NCI-H345 (cell line): ENCODE results near the gene TGFBR3.
"Not testable (repeated sequence)": the region's sequence is repeated elsewhere in the genome, so short reads cannot be mapped to it uniquely, and the experiment has no call there.

ENCODE experiments used
- DNase-seq: peaks from one replicate; lab custom pipeline; 2025; lab: John Stamatoyannopoulos, UW

The TGFBR3 gene

DNA sequence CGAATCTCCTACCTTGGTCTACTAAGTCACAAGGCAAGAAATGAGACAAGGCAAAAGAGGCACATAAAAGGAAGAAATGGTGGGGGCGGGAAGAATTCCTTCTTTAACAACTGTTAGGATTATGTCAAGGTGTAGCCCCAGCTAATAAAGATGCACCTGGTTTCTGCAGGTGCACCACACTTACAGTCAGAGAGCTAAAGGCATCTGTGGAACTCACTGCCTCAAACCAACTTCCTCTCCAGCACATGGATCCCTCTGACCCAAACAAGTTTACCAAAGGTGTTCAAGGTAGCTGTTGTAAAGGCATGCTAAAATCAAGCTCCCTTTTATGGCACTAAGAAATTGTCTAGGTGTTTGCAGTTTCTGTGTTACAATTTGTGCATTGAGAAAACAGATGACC is 38.1 kb downstream of the TGFBR3 start:
- DNase-seq = no peak

DNA sequence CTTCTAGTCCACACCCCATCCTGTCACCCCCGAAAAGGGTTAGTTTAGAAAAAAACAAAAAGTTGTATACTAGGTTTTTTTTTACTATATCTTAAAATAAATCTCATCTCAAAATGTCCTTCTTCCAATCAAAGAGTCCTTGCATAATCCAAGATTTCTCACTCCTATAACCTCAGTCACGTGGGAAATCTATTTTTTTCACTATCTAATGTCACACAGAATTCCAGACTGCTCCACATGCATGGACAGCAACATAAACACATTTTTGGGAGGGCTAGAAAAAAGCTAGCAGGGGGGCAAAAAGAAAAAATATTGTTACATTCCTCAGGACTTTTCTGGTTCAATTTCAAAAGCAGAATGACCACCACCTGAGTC is 39.3 kb downstream of the TGFBR3 start:
- no peak for DNase-seq

DNA sequence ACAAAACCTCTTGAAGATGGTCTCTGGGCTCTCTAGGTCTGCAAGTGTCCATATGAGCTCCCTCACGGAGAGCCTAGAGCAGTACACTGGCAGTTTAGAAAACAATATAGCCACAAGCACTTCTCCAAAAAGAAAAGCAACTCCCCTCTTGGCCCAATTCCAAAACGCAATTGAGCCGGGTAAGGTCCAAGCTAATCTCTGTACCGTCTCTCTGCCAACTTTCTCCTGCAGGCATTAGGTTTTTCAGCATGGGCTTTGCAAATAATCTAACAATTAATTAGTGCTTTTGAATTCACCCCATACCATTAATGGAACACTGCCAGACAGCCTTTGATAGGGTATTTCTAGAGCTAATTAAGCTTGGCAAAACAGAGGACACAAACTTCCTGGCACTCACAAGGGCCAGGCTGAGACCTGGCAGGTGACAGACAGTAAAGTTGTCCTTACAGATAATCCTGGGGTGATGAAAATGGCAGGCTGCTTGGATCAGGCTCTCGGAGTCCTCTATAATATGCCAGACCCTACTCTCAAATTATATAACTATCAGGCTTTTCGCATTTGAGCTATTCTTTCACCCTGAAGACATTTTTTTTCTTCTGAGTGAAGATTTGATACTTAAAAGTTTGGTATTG is 39.8 kb downstream of the TGFBR3 start:
- peak; percentile 93 for DNase-seq

DNA sequence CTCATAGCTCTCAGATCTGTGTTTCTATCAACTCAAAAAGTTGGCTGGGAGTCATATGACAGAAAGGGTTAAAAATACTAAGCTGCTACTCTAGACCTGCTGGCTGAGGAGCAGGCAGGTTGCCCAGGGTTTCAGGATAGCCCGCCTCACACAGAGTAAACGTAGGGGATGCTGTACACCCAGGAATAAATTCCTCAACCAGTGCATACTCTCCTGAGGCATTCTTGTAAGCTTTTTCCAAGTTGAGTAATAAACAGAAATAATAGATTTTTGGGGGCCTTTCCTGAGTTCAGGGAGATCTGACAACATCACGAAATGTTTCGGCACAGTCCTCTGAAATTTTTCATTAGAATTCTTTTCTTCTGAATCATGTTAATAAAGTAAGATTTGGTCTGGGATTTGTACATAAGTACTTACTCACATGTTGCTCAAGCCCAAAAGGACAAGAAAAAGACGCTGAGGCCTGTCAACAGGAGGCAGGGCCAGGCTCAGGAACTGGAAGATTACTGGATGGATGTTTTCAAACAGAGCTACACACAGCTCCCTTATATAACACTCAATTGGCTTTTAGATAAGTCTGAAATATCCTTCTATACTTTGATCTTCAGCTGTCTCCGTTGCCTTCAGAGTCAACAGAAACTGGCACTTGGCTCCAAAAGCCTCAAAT is 41.0 kb downstream of the TGFBR3 start:
- DNase-seq = no peak

DNA sequence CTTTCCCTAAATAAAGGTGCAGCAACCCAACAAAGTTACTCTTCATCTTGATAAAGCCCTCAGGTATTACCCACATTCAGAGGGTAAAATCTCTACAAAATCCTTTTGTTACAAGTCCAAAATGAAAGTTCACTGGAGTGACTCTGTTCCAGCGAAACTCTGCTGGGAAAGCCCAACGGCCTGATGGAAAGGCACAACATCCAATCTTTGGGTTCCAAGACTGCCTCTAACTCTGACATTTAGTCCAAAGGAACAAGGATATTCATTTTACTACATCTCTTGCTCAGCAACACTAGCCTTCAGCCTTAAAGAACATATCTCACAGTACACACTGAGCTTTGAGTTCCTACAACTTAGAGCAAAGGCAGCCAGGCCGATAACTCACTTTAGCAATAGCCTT is 42.1 kb downstream of the TGFBR3 start:
- no peak for DNase-seq

DNA sequence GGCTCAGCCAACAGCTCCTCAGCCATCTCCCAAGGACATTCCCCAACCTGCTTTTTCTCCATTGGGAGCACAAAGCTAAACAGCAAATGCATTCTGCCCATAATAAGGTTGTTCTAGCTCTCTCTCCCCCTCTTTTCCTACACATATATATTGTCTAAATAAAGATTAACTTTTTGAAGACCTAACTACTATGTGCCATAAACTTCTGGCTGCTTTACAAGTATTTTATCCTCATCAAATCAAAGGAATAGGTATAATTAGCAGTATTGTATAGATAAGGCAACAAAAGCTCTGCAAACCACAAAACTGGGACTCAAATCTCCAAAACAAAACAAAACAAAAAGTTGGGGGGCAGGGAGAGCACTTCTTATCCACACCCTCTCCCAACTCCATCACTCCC is 43.4 kb downstream of the TGFBR3 start:
- no peak for DNase-seq

DNA sequence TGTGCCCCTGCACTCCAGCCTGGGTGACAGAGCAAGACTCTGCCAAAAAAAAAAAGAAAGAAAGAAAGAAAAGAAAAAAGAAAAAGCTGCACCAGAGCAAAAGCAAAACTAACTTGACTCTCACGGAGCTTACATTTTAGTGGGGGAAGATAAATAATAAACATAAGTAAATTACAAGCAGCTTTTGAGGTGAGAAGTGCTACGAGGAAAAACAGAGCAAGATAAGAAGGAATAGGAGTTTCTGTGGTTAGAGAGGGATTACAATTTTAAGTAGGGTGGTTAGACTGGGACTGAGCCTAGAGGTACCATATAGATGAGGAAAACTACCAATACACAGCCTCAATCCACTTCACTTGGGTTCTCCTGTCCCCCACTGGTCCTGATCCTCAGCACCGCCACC is 43.9 kb downstream of the TGFBR3 start:
- no peak for DNase-seq

DNA sequence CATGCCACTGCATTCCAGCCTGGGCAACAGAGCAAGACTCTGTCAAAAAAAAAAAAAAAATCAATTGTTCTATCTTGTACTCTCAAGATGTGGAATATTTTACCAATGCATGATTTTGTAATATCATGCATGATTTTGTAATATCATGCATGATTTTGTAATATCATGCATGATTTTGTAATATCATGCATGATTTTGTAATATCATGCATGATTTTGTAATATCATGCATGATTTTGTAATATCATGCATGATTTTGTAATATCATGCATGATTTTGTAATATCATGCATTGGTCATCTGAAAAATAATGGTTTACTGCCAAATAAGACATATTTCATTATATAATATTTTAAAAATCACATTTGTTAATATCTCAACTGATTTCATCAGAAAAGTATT is 45.7 kb downstream of the TGFBR3 start:
- not testable (repeated sequence) for DNase-seq

DNA sequence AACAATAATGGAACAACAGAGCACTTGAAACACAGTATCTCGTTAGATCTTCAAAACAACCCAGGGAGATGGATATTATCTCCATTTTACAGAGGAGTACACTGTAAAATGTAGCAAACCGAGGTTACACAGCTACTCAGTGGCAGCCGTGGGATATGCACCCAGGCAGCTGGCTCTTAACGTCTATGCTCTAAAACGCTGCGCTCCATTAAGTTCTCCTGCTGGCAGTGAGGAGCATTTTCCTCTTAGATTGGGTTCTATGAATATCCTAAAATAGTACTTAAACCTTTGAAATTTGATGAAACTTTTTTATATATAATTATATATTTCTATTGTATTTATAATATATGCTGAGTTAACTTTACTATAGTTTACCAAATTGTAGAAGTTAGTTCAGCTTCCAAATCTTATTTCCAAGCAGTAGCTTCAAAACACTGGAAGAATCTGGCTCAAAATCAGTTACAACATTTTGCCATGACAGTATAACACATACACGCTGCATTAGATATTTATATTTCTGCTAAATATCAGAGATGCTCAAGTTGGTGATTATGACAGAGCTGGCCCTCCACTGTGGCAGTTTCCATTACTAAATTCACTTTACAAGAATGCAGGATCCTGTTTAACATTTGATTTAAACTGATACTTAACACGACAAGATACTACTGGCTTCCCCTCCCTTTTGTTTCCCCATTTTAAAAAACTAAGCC is 49.5 kb downstream of the TGFBR3 start:
- DNase-seq = peak; percentile 17

DNA sequence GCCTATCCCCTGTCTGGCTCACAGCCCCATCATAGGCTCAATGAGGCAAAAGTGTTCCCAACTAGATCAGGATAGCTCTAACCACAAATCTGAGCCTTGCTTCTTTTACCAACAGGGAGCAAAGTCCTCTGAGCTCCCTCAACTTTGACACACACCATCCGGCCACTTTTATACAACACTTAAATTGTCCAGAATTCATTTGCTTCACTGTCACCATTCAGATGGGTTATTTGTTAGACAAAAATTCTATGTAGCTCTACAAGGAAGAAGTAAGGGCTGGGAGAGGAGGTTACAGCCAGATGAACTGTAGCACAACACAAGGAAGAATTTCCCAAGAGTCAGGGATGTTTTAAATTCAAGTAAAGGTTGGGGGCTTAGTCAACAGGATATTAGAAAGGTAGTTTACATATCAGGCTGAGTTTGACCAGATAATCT is 50.8 kb downstream of the TGFBR3 start:
- no peak for DNase-seq

DNA sequence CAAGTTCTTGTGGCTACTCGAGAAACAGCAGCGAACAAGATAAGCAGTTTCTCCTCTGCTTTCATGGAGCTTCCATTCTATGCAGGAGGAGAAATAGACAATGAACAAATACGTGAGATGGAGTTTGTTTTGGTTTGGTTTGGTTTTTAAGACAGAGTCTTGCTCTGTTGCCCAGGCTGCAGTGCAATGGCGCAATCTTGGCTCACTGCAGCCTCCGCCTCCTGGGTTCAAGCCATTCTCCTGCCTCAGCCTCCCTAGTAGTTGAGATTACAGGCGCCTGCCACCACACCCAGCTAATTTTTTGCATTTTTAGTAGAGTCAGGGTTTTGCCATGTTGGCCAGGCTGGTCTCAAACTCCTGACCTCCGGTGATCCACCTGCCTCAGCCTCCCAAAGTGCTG is 51.4 kb downstream of the TGFBR3 start:
- DNase-seq = not testable (repeated sequence)

DNA sequence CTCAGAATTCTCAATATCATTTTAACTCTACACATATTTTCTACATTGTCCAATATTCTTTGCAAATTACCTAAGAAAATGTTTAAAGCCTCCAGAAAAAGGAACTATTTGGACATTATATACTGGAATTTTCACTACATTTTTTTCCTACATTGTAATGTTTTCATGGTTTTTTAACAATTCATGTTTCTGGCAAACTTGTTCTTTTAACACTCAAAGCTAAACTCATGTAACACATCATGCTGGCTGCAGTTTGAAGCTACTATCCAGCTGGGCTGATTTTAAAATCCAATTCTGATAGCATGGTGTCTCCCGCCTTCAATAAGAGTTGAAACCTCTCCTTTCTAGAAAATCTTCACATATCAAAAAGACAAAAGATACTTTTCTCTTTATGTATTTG is 52.0 kb downstream of the TGFBR3 start:
- DNase-seq = no peak

DNA sequence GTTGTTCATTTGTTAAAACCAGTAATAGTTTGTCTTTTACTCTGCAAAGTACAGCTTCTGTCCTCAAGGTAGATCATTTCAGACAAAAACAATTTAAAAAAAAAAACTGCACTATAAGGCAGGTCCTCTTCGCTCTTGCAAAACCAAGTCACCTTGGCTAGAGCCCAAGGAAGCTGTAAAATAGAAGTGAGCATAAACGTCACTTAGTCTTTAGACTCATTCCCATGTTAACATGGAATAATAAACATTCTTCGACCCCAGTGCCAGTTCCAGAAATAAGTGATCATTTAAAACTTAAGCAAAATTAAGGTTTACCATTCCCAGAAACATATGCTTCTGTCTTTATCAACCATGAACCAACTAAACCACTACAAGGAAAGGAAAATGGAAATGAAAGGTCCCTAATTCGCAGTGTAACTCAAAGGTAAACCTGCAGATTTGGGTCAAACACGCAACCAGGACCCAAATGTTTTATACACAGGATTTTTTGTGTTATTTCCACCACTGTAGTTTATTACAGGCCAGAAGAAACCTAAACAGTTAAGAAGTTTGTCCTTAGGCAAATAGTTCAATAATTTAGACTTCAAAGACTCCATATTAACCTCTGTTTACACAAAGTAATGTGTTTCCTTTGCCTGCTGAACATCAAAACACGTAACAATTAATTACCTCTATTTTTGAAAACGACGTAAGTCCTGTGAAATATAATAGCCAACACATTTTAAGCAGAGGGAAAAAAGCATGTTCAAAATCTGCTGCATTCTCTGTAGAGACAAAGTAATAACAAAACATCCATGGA is 54.6 kb downstream of the TGFBR3 start:
- no peak for DNase-seq

DNA sequence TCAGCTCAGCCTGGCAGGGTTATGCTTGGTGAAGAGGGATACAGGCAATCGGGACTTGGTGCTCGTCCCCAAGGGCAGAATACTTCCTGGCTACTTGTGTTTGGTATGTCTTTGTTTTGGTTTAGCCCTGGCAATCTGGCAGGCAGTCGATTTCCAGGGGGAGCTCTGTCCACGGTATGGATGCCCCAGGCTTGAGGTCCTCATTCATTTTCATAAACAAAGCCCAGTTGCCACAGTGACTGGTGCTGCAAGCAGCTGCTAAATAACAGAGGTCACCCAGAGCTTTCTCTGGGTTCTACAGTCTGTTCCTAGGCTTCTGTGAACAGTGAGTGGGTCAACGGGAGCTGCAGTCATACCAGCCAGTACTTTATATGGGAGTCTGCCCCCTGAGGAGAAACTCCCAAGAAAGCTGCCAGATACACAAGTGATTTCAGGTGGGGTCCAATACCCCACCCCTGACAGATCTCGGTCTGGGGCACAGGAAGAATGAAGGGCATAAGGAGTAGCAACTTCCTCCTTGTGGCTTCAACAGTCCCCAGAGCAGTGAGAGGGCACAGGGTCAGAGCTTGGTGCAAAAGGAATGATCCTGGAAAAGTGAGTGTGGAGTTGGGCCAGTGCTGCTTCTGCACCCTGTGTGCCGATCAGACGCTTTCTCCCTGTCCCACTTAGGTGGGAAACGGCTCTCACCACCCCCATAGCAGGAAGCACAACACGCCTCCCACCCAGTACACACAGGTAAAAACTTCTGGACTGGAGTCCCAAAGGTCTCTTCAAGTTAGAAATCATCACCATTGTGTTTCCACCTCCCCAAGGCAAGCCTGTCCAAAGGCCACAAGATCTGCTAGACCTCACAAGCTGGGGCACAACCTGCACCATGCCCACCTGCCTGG is 55.5 kb downstream of the TGFBR3 start:
- no peak for DNase-seq

DNA sequence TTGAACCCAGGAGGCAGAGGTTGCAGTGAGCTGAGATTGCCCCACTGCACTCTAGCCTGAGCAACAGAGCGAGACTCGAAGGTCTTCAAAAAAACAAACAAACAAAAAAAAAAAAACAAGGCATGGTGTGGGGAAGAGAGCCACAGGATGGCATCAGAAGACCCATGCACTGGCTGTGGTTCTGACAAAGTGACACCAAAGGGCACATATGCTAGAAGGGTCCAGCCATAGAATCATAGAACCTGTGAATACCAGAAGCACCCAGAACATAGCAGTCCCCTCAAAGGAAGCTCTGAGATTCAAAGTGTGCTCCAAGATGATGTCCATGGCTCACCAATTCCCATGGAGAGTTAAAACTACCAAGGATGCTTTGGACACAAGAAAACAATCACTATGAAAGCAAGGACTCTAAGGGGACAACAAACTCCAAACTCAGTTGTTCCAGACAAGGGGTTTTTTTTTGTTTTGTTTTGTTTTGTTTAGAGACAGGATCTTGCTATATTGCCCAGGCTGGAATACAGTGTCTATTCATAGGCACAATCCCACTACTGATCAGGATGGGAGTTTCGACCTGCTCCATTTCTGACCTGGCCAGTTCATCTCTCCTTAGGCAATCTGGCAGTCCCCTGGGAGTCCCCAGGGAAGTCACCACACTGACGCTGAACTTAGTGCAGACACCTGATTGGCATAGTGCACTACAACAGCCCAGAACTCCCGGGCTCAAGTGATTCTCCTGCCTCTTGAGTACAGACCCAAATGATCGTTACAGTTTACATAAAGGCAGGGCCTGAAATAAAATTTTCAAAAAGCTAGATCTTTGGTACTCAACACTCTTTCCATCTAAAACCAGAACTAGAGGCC is 56.4 kb downstream of the TGFBR3 start:
- no peak for DNase-seq

DNA sequence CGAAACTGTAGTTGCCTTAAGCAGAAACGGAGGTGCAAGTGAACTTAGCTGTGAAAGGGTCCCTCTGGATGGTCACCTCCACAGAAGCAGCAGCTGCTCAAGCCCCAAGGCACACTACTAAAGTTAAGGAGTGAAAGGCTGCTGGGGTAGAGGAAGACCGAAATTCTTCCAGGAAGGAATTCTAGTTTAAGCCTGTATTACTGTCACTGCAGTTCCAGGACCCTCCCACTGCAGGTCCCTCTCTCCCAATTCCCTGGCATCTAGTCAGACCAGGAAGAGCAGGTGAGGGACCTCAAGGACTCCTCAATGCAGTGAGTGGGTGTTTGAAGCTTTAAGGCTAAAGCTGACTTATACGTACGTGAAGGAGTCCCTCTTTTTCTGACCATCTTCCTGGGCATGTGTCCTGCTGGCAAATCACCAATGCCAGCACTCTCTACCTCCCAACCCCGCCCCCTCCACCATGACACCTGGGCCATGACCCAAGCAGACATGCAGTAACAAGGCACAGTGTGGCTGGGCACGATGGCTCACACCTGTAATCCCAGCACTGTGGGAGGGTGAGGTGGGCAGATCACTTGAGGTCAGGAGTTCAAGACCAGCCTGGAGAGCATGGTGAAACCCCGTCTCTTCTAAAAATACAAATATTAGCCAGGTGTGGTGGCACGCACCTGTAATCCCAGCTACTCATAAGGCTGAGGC is 57.2 kb downstream of the TGFBR3 start:
- no peak for DNase-seq

DNA sequence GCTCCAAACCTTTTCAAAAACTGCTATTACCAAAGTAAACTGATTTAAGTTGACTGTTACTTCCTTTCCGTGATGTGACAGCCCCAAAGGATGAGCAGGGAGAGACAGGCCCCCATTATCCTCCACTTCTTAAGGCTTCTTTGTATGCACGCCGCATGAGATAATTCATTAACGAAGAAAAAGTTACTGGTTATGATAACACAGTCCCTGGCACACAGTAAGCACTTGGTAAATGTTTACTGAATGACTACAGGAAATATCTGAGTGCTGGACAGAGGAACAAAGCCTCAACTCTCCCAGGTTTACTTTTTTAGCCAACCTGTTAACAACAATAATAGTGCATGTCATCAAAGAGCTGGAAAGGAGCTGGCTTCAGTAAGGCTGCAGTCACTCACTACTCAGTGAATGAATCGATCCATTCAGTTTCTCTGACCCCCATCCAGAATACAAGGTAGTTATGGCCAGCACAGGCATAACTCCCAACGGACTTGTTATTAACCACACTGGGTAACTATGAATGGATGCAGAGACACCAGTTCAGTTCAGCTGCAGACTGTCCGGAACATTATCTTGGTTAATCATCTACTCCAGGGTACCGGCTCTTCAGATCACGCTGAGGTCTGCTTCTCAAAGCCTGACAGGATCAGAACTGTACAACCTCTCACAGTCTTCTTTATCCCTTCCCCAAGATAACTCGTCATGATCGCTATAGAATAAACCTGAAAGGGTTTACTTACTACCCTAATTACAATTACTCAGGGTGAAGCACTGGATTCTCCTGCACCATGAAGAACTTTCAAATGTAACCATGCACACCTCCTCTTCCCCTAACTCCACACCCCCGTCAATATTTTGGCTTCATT is 58.3 kb downstream of the TGFBR3 start:
- DNase-seq = no peak

DNA sequence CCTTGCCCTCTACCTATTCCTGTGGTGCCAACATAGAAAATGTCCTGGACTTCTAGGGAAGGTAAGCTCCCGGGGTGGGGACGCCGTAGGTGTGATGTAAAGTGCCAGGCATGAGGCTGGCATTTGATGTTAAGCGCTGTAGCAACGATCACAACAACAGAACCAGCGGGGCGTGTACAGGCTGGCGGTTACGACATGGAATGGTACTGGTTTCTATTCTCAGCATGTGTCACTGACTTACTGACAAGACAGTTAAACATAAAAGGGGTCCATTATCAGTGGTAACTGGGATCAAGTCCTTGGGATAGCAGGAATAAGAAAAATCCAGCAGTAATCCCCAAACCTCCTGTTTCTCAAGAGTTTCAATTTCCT is 58.9 kb downstream of the TGFBR3 start:
- no peak for DNase-seq

DNA sequence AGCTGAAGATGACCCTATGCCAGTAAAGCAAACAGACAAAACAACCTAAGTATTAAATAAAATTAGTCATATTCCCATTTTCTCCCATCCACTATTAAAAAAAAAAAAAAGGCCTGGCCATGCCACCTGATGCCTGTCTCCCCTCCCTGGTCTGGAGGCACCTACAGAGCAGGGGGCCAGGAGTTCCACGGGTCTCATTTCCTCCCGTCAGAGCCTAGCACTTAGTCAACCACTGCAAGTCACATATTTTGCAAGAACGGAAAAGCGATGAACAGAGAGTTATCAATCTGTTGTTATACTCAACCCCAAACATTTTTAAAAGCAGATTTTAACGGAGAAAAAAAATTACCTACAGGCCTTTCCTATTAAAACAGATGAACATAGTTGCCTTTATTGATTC is 59.3 kb downstream of the TGFBR3 start:
- DNase-seq = no peak
